Measurements from ENCODE around the gene PRRX2. TPM values are rescaled to one million over a fixed set of nuclear protein-coding genes. Genes with fewer than 3 reads are reported as not detected.

PRRX2 gene
- polyA plus RNA-seq, 1 experiment = 8.3 TPM

DNA sequence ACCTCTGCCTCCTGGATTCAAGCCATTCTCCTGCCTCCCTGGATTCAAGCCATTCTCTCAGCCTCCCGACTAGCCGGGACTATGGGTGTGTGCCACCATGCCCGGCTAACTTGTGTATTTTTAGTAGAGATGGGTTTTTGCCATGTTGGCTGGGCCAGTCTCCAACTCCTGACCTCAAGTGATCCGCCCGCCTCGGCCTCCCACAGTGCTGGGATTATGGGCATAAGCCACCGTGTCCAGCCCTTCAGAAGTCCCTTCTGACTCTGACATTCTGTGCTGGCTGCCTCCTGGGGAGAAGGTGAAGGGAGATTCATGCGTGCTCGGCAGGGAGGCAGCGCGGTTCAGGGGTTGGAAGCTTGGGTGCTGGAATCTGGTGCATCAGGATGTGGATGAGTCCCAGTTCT is 28.8 kb downstream of the PRRX2 start:
- ChIA-PET CTCF (no interaction called here), POLR2A (no interaction called here)
- no peaks in the 10 kb centered on the region for H3K27me3 ChIP-seq (ENCODE audit: control insufficient read depth, insufficient read depth, low read length)
- no peak for TF ChIP-seq CTCF (IDR thresholded peaks at IDR 0.05; ENCODE audit: low read depth, low read length)
- no peak for DNase-seq (ENCODE audit: low read depth, low spot score)
- H3K9me3 ChIP-seq (ENCODE audit: control insufficient read depth, insufficient read depth, low read length) = no peaks in the 10 kb centered on the region
- no peak overlapping the region for H3K4me3 ChIP-seq (ENCODE audit: low read depth, low read length)
- H3K27ac ChIP-seq (ENCODE audit: low read depth, low read length) = no peak overlapping the region

GRCh38 chr9:129695870-129696269 is 30.4 kb downstream of the PRRX2 start:
- Histone ChIP-seq H3K27me3 (ENCODE audit: control insufficient read depth, insufficient read depth, low read length) (no peaks in the 10 kb centered on the region), H3K9me3 (ENCODE audit: control insufficient read depth, insufficient read depth, low read length) (no peaks in the 10 kb centered on the region), H3K4me3 (ENCODE audit: low read depth, low read length) (no peak overlapping the region), H3K27ac (ENCODE audit: low read depth, low read length) (no peak overlapping the region)
- POLR2A ChIA-PET = interaction anchor here (1.9 to 2.8 kb wide), 2 partner anchors 17 to 30 kb away, joined by 5 to 20 read pairs; no protein-coding TSS in a partner anchor
- DNase-seq (ENCODE audit: low read depth, low spot score) = no peak
- TF ChIP-seq CTCF (IDR thresholded peaks at IDR 0.05; ENCODE audit: low read depth, low read length) = no peak
- CTCF ChIA-PET = interaction anchor here (1.1 kb wide), 1 partner anchor 31 kb away, joined by 4 read pairs; no protein-coding TSS in a partner anchor

DNA sequence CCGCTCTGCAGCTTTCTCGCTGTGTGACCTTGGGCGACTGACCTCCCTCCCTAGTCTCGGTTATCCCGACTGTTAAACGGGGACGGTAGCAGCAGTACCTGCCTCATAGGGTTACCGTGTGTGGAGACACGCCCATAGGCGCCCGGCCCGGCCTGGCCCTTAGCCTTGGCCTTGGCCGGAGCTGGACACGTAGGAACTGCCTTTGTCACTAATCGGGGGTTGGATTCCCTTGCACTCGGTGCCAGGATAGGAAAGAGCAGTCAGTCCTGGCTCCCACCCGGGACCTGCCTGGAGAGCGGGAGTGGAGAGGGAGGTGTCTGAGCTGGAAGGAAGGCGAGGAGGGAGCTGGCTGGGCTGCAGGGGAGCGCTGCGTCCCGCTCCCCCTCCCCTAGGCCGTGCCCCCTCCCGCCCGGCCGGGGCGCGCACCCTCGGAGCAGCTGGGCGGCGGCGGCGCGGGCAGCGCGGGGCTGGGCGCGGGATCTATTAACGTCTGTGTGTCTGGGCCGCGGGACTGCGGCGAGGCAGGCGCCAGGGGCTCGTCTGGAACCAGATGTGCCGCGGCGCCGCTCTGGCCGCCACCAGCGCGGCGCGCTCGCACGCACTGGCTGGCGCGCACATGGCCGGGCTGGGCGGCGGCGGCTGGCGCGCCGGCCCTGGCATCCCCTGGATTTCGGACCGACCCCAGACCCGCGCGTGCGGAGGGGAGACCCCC is 31.7 kb downstream of the PRRX2 start:
- TF ChIP-seq CTCF (IDR thresholded peaks at IDR 0.05; ENCODE audit: low read depth, low read length) = no peak
- DNase-seq (ENCODE audit: low read depth, low spot score) = no peak
- Histone ChIP-seq H3K27ac (ENCODE audit: low read depth, low read length) (peak overlapping the region; percentile 85), H3K9me3 (ENCODE audit: control insufficient read depth, insufficient read depth, low read length) (no peaks in the 10 kb centered on the region), H3K4me3 (ENCODE audit: low read depth, low read length) (peak overlapping the region; percentile 58), H3K27me3 (ENCODE audit: control insufficient read depth, insufficient read depth, low read length) (no peaks in the 10 kb centered on the region)
- CTCF ChIA-PET = interaction anchor here (0.6 to 2.9 kb wide), 4 partner anchors 29 to 554 kb away, joined by 3 to 27 read pairs (median 5); no protein-coding TSS in a partner anchor
- POLR2A ChIA-PET = interaction anchor here (0.5 to 2.8 kb wide), 6 partner anchors 16 to 130 kb away, joined by 3 to 20 read pairs (median 6); partner anchors contain the start of gene ASB6

GRCh38 chr9:129697656-129698253 is 32.3 kb downstream of the PRRX2 start:
- H3K4me3 ChIP-seq (ENCODE audit: low read depth, low read length) = peak overlapping the region; percentile 58

More at GRCh38 chr9:129697656-129698253, 32.3 kb downstream of the PRRX2 start:
- ChIA-PET CTCF (interaction anchor here (0.6 to 2.9 kb wide), 6 partner anchors 29 to 1432 kb away, joined by 3 to 27 read pairs (median 3); no protein-coding TSS in a partner anchor), POLR2A (interaction anchor here (0.6 to 2.8 kb wide), 8 partner anchors 15 to 797 kb away, joined by 3 to 20 read pairs (median 4); partner anchors contain the start of gene ASB6)
- no peak for TF ChIP-seq CTCF (IDR thresholded peaks at IDR 0.05; ENCODE audit: low read depth, low read length)
- Histone ChIP-seq H3K9me3 (ENCODE audit: control insufficient read depth, insufficient read depth, low read length) (no peaks in the 10 kb centered on the region), H3K27ac (ENCODE audit: low read depth, low read length) (peak overlapping the region; percentile 85), H3K27me3 (ENCODE audit: control insufficient read depth, insufficient read depth, low read length) (no peaks in the 10 kb centered on the region)
- peak; percentile 29 for DNase-seq (ENCODE audit: low read depth, low spot score)
